Esophagus squamous epithelium (tissue), 4 donors: Measurements from ENCODE around the gene SPRED1.

Source experiments
- POLR2A ChIP-seq, 4 donors: fragments of 450-650 bp; IDR thresholded peaks; one replicate each; pipeline ENCODE4 v1.6.1; 2017; ENCODE audit warnings: antibody characterized with exemption in 4 of 4, mild to moderate bottlenecking in 4 of 4, moderate library complexity in 3 of 4
- TF ChIP-seq, protein P1 (sequence below), 6 experiments: fragments of 450-650 bp in 4 of 6; fragments of 200-600 bp in 2 of 6; sonication (generic) in 2 of 6; IDR thresholded peaks; one replicate each; pipeline ENCODE4 v1.5.1; 2016 to 2019; ENCODE audit warnings: antibody characterized with exemption in 6 of 6, mild to moderate bottlenecking in 4 of 6, moderate library complexity in 4 of 6

DNA sequence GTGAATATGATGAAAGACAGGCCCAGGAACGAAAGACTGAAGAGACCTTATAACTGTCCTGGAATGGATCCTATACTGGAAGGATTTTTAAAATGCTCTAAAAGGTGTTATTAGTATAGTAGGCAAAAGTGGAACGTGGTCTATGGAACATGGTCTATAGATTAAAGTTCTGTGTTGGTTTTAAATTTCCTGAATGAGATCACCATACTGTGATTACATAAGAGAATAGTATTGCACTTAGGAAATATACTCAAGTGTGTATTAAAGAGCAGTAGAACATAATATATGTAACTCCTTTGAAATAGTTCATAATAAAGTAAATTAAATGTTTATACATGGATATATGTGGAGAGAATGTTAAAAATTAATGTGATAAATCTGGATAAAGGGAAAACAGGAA, 68.2 kb downstream of the SPRED1 start:
- TF ChIP-seq, protein P1, sequence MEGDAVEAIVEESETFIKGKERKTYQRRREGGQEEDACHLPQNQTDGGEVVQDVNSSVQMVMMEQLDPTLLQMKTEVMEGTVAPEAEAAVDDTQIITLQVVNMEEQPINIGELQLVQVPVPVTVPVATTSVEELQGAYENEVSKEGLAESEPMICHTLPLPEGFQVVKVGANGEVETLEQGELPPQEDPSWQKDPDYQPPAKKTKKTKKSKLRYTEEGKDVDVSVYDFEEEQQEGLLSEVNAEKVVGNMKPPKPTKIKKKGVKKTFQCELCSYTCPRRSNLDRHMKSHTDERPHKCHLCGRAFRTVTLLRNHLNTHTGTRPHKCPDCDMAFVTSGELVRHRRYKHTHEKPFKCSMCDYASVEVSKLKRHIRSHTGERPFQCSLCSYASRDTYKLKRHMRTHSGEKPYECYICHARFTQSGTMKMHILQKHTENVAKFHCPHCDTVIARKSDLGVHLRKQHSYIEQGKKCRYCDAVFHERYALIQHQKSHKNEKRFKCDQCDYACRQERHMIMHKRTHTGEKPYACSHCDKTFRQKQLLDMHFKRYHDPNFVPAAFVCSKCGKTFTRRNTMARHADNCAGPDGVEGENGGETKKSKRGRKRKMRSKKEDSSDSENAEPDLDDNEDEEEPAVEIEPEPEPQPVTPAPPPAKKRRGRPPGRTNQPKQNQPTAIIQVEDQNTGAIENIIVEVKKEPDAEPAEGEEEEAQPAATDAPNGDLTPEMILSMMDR (IDR thresholded peaks at IDR 0.05), result no peak
- TF ChIP-seq POLR2A (IDR thresholded peaks at IDR 0.05), result no peak
